Liver (tissue), 9 donors: Measurements from ENCODE around the gene INHBC. TPM values are rescaled to one million over a fixed set of nuclear protein-coding genes. Genes with fewer than 3 reads are reported as not detected.

Experiments
- DNase-seq: peaks from one replicate; pipeline ENCODE4 v3.0.0-alpha.2; 2017; ENCODE audit warnings: low spot score
- H3K27ac ChIP-seq, 2 donors: one replicate each; pipeline ENCODE4 v1.7.0; 2013; ENCODE audit warnings: inconsistent platforms in 2 of 2, low read length in 2 of 2, control low read depth in 1 of 2, low read depth in 1 of 2, mild to moderate bottlenecking in 1 of 2
- H3K27me3 ChIP-seq, 4 donors: one replicate each; pipeline versions ENCODE4 v1.6.1 to v1.7.0; 2013; ENCODE audit warnings: low read length in 3 of 4, inconsistent platforms in 1 of 4, mild to moderate bottlenecking in 1 of 4, moderate library complexity in 1 of 4; ENCODE audit not compliant: control insufficient read depth in 4 of 4, insufficient read depth in 4 of 4
- H3K36me3 ChIP-seq, 4 donors: one replicate each; pipeline versions ENCODE4 v1.6.1 to v1.7.0; 2013; ENCODE audit warnings: low read length in 3 of 4, mild to moderate bottlenecking in 3 of 4, low read depth in 1 of 4, moderate library complexity in 1 of 4; ENCODE audit not compliant: control insufficient read depth in 4 of 4, insufficient read depth in 3 of 4
- H3K4me1 ChIP-seq, 4 donors: one replicate each; pipeline versions ENCODE4 v1.6.1 to v1.7.0; 2013; ENCODE audit warnings: low read length in 3 of 4, mild to moderate bottlenecking in 3 of 4, moderate library complexity in 1 of 4; ENCODE audit not compliant: control insufficient read depth in 4 of 4, insufficient read depth in 4 of 4
- H3K4me3 ChIP-seq, 3 donors: one replicate each; pipeline versions ENCODE4 v1.6.1 to v1.7.0; 2013; ENCODE audit warnings: low read length in 3 of 3, control low read depth in 1 of 3, low read depth in 1 of 3, mild to moderate bottlenecking in 1 of 3
- H3K9ac ChIP-seq, 2 donors: one replicate each; pipeline ENCODE4 v1.7.0; 2013; ENCODE audit warnings: low read length in 2 of 2, mild to moderate bottlenecking in 2 of 2, moderate library complexity in 2 of 2, control low read depth in 1 of 2, low read depth in 1 of 2
- H3K9me3 ChIP-seq, 4 donors: one replicate each; pipeline versions ENCODE4 v1.6.1 to v1.7.0; 2013; ENCODE audit warnings: low read length in 3 of 4; ENCODE audit not compliant: control insufficient read depth in 4 of 4
- EGR1 ChIP-seq, 2 donors: IDR thresholded peaks; 2 replicates each; pipeline ENCODE4 v1.6.1; 2016 to 2018; ENCODE audit warnings: antibody characterized with exemption in 2 of 2, low read depth in 2 of 2
- FOXA1 ChIP-seq: IDR thresholded peaks from 2 replicates; pipeline ENCODE4 v1.6.1; 2016; ENCODE audit warnings: antibody characterized with exemption
- FOXA2 ChIP-seq: IDR thresholded peaks from 2 replicates; pipeline ENCODE4 v1.6.1; 2016; ENCODE audit warnings: antibody characterized with exemption
- GABPA ChIP-seq, 2 donors: IDR thresholded peaks in 1 of 2; conservative IDR thresholded peaks in 1 of 2; 2 replicates each; pipeline ENCODE4 v1.6.1; 2016; ENCODE audit warnings: antibody characterized with exemption in 2 of 2, mild to moderate bottlenecking in 1 of 2, moderate library complexity in 1 of 2
- HNF4A ChIP-seq, 2 donors: conservative IDR thresholded peaks; 2 replicates each; pipeline ENCODE4 v1.6.1; 2016; ENCODE audit warnings: antibody characterized with exemption in 2 of 2, mild to moderate bottlenecking in 2 of 2
- HNF4G ChIP-seq: IDR thresholded peaks from 2 replicates; pipeline ENCODE4 v1.6.1; 2016; ENCODE audit warnings: antibody characterized with exemption
- JUND ChIP-seq, 2 donors: IDR thresholded peaks; 2 replicates each; pipeline ENCODE4 v1.6.1; 2016; ENCODE audit warnings: antibody characterized with exemption in 2 of 2
- NR2F2 ChIP-seq: IDR thresholded peaks from 2 replicates; pipeline ENCODE4 v1.6.1; 2016; ENCODE audit warnings: antibody characterized with exemption
- RAD21 ChIP-seq, 2 donors: IDR thresholded peaks; 2 replicates each; pipeline ENCODE4 v1.6.1; 2016; ENCODE audit warnings: antibody characterized with exemption in 2 of 2, mild to moderate bottlenecking in 2 of 2
- RXRA ChIP-seq, 2 donors: IDR thresholded peaks; 2 replicates each; pipeline ENCODE4 v1.6.1; 2017 to 2018; ENCODE audit warnings: antibody characterized with exemption in 2 of 2, mild to moderate bottlenecking in 1 of 2
- SP1 ChIP-seq: IDR thresholded peaks from 2 replicates; pipeline ENCODE4 v1.6.1; 2018; ENCODE audit warnings: antibody characterized with exemption, mild to moderate bottlenecking
- TAF1 ChIP-seq: conservative IDR thresholded peaks from 2 replicates; pipeline ENCODE4 v1.6.1; 2016; ENCODE audit warnings: antibody characterized with exemption, mild to moderate bottlenecking
- YY1 ChIP-seq: IDR thresholded peaks from 2 replicates; pipeline ENCODE4 v1.6.1; 2016; ENCODE audit warnings: antibody characterized with exemption, mild to moderate bottlenecking
- WGBS: extraction: QIAGEN DNeasy Blood & Tissue Kit; methylation state at CpG from one replicate; pipeline ENCODE4 v1.1.7; 2013; 5-methylcytosine and 5-hydroxymethylcytosine counted together
- polyA plus RNA-seq, 2 donors: library from polyadenylated mRNA; stranded (reverse) in 1 of 2; unstranded in 1 of 2; fragments of 200-250 nt in 1 of 2; fragments of >200 nt in 1 of 2; fragmentation: Nextera tagmentation in 1 of 2; extraction: Ambion mirVana in 1 of 2; gene quantifications; one replicate each; pipeline versions ENCODE4 v1.2.1 to v1.2.3, GENCODE V29; 2013 to 2015
- total RNA-seq, 2 donors: library from RNA; depleted of rRNA; stranded (reverse); fragments of >200 nt; gene quantifications; one replicate each; pipeline ENCODE4 v1.2.3, GENCODE V29; 2014
- TF ChIP-seq, protein P1 (sequence below): IDR thresholded peaks from 2 replicates; pipeline ENCODE4 v1.6.1; 2016; ENCODE audit warnings: antibody characterized with exemption, mild to moderate bottlenecking
- TF ChIP-seq, protein P2 (sequence below): IDR thresholded peaks from 2 replicates; pipeline ENCODE4 v1.6.1; 2016; ENCODE audit warnings: antibody characterized with exemption
- TF ChIP-seq, protein P3 (sequence below): IDR thresholded peaks from 2 replicates; pipeline ENCODE4 v1.6.1; 2016; ENCODE audit warnings: antibody characterized with exemption
- TF ChIP-seq, protein P4 (sequence below): IDR thresholded peaks from 2 replicates; pipeline ENCODE4 v1.6.1; 2016; ENCODE audit warnings: antibody characterized with exemption
- TF ChIP-seq, protein P5 (sequence below): fragments of 150-350 bp; IDR thresholded peaks from 2 replicates; pipeline ENCODE4 v1.5.1; 2017; ENCODE audit warnings: improper control_type of control experiment, low read depth, low read length; ENCODE audit not compliant: missing input control
- donor health status: healthy.
- donor health status: healthy.
- donor health status: healthy.
- donor health status: healthy.
- donor health status: healthy.

The INHBC gene
- total and polyA plus RNA-seq, 4 donors: 2.8 to 134 (median 86.7) TPM

DNA sequence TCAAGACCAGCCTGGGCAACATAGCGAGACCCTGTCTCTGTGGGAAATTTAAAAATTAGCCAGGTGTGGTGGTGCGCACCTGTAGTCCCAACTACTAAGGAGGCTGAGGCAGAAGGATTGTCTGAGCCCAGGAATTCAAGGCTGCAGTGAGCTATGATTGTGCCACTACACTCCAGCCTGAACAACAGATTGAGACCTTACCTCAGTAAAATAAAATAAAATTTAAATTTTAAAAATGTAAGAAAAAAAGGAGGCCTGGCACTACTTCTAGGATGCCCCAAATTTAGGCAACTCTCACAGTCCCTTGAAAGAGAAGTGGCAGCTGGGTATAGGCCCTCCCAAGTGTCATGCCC is 19.6 kb downstream of the INHBC start:
- 82% methylated on average over 2 of the region's 2 CpGs for WGBS
- TF ChIP-seq, protein P1, sequence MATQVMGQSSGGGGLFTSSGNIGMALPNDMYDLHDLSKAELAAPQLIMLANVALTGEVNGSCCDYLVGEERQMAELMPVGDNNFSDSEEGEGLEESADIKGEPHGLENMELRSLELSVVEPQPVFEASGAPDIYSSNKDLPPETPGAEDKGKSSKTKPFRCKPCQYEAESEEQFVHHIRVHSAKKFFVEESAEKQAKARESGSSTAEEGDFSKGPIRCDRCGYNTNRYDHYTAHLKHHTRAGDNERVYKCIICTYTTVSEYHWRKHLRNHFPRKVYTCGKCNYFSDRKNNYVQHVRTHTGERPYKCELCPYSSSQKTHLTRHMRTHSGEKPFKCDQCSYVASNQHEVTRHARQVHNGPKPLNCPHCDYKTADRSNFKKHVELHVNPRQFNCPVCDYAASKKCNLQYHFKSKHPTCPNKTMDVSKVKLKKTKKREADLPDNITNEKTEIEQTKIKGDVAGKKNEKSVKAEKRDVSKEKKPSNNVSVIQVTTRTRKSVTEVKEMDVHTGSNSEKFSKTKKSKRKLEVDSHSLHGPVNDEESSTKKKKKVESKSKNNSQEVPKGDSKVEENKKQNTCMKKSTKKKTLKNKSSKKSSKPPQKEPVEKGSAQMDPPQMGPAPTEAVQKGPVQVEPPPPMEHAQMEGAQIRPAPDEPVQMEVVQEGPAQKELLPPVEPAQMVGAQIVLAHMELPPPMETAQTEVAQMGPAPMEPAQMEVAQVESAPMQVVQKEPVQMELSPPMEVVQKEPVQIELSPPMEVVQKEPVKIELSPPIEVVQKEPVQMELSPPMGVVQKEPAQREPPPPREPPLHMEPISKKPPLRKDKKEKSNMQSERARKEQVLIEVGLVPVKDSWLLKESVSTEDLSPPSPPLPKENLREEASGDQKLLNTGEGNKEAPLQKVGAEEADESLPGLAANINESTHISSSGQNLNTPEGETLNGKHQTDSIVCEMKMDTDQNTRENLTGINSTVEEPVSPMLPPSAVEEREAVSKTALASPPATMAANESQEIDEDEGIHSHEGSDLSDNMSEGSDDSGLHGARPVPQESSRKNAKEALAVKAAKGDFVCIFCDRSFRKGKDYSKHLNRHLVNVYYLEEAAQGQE: no peak
- peak in 1 of 2 donors; percentile 43 for TF ChIP-seq RAD21 (IDR thresholded peaks at IDR 0.05)
- peaks cover 14 to 59% (median 35%) of the 10 kb centered on the region in 4 donors for H3K4me1 ChIP-seq

DNA sequence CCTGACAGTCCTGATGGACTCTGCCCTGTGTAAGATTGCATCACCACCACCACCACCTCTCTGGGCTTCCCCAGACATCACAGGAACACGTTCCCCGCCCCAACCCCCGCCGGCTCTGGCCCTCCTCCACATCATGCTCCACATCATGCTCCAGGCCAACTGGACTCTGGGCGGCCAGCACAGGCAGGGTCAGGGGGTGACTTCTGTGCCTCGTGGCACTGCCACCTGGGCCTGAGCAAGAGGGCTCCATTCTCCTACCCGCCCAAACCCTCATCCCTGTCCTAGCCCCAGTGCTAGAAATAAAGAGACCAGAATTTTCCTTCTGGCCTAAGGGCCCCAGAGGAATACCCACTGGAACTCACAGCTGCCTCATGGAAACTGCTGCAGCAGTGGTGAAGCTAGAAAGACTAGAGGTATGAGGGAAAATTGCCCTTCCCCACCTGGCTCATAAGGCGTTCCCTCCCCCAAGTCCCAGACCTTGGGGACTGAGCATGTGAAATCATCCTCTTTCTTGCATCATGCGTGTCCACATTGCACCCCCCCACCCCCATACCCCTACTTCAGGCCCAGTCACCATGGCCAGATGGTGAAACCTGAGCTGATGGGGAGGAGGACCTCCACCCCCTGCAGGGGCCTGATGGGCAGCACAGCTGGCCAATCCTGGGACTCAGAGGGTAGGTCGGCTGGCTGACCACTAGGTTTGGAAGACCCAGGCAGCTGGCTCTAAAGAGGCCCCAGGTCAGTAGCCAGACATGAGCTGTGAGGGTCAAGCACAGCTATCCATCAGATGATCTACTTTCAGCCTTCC is 20.2 kb downstream of the INHBC start, which contains the start of gene INHBE:
Gene INHBE, plus strand, starts transcription at position 742 of the 808 bp plus-strand sequence. CDS start 230 bp downstream, outside the sequence.
- Histone ChIP-seq H3K27me3 (no peaks in the 10 kb centered on the region), H3K9ac (peak within 1 kb of the TSS; percentile 60 to 96), H3K4me1 (peaks cover 14 to 57% (median 30%) of the 10 kb centered on the region in 4 donors), H3K36me3 (no peaks in the 10 kb centered on the region), H3K9me3 (no peaks in the 10 kb centered on the region), H3K27ac (peak within 1 kb of the TSS; percentile 94 to 96), H3K4me3 (peak within 1 kb of the TSS; percentile 67 to 92 (median 77))
- TF ChIP-seq, protein P2, sequence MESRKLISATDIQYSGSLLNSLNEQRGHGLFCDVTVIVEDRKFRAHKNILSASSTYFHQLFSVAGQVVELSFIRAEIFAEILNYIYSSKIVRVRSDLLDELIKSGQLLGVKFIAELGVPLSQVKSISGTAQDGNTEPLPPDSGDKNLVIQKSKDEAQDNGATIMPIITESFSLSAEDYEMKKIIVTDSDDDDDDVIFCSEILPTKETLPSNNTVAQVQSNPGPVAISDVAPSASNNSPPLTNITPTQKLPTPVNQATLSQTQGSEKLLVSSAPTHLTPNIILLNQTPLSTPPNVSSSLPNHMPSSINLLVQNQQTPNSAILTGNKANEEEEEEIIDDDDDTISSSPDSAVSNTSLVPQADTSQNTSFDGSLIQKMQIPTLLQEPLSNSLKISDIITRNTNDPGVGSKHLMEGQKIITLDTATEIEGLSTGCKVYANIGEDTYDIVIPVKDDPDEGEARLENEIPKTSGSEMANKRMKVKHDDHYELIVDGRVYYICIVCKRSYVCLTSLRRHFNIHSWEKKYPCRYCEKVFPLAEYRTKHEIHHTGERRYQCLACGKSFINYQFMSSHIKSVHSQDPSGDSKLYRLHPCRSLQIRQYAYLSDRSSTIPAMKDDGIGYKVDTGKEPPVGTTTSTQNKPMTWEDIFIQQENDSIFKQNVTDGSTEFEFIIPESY: peak; percentile 86
- TF ChIP-seq JUND (IDR thresholded peaks at IDR 0.05) (peak in 1 of 2 donors; percentile 67), EGR1 (IDR thresholded peaks at IDR 0.05; ENCODE audit: low read depth in 2 of 2) (peak; percentile 12 to 64), RAD21 (IDR thresholded peaks at IDR 0.05) (peak; percentile 4 to 43), SP1 (peak; percentile 90), HNF4A (conservative IDR thresholded peaks at IDR 0.05) (peak; percentile 94 to 95), FOXA1 (peak; percentile 6), HNF4G (peak; percentile 93), YY1 (peak; percentile 74), RXRA (IDR thresholded peaks at IDR 0.05) (peak; percentile 91 to 95), TAF1 (peak; percentile 92), FOXA2 (no peak), GABPA (IDR thresholded peaks at IDR 0.05 in 1 of 2, conservative IDR thresholded peaks at IDR 0.05 in 1 of 2) (no peak), NR2F2 (peak; percentile 91)
- TF ChIP-seq, protein P1: peak; percentile 76
- TF ChIP-seq, protein P3, sequence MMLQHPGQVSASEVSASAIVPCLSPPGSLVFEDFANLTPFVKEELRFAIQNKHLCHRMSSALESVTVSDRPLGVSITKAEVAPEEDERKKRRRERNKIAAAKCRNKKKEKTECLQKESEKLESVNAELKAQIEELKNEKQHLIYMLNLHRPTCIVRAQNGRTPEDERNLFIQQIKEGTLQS: peak; percentile 90
- TF ChIP-seq, protein P4, sequence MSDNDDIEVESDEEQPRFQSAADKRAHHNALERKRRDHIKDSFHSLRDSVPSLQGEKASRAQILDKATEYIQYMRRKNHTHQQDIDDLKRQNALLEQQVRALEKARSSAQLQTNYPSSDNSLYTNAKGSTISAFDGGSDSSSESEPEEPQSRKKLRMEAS: peak; percentile 94
- TF ChIP-seq, protein P5, sequence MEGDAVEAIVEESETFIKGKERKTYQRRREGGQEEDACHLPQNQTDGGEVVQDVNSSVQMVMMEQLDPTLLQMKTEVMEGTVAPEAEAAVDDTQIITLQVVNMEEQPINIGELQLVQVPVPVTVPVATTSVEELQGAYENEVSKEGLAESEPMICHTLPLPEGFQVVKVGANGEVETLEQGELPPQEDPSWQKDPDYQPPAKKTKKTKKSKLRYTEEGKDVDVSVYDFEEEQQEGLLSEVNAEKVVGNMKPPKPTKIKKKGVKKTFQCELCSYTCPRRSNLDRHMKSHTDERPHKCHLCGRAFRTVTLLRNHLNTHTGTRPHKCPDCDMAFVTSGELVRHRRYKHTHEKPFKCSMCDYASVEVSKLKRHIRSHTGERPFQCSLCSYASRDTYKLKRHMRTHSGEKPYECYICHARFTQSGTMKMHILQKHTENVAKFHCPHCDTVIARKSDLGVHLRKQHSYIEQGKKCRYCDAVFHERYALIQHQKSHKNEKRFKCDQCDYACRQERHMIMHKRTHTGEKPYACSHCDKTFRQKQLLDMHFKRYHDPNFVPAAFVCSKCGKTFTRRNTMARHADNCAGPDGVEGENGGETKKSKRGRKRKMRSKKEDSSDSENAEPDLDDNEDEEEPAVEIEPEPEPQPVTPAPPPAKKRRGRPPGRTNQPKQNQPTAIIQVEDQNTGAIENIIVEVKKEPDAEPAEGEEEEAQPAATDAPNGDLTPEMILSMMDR: peak; percentile 19
- peak; percentile 80 for DNase-seq
- WGBS: 28% methylated on average over 10 of the region's 10 CpGs

More for the DNA sequence above, 19.6 kb downstream of the INHBC start:
- no peak for DNase-seq
- no peak overlapping the region for H3K9ac ChIP-seq
- H3K9me3 ChIP-seq: no peaks in the 10 kb centered on the region
- peaks cover 0 to 3% (median 0%) of the 10 kb centered on the region in 4 donors for H3K36me3 ChIP-seq
- H3K4me3 ChIP-seq: no peak overlapping the region
- H3K27me3 ChIP-seq: no peaks in the 10 kb centered on the region
- H3K27ac ChIP-seq: peak overlapping the region; percentile 71 to 84
